Myocyte (in vitro differentiated cells): ENCODE results near the gene ZNF587. TPM values are rescaled to one million over a fixed set of nuclear protein-coding genes. Genes with fewer than 3 reads are reported as not detected.

ENCODE experiments used
- DNase-seq: peaks from one replicate; pipeline ENCODE4 v3.0.0-alpha.2; 2012; ENCODE audit warnings: low read depth
- total RNA-seq: library from RNA; depleted of rRNA; stranded (reverse); fragments of >200 nt; gene quantifications from 2 replicates; pipeline ENCODE4 v1.2.3, GENCODE V29; 2014

Gene ZNF587
- total RNA-seq, 1 donor from 2014 or later = 13.5 TPM

- no peak for DNase-seq
Measured at GRCh38 chr19:57886046-57886445, 36.4 kb downstream of the ZNF587 start.

GRCh38 chr19:57887195-57887941, 37.7 kb downstream of the ZNF587 start:
- DNase-seq = no peak

GRCh38 chr19:57888107-57888559, 38.5 kb downstream of the ZNF587 start:
- no peak for DNase-seq

GRCh38 chr19:57888560-57889231, 39.0 kb downstream of the ZNF587 start, which contains the start of gene ZNF814:
Gene ZNF814, minus strand, starts transcription at chr19:57889037. Its CDS starts 235 bp downstream, at chr19:57888802.
- DNase-seq = peak; percentile 80

- peak; percentile 84 for DNase-seq
Measured at GRCh38 chr19:57890706-57891105, 41.0 kb downstream of the ZNF587 start.

GRCh38 chr19:57900311-57900710, 50.7 kb downstream of the ZNF587 start:
- DNase-seq = no peak

- no peak for DNase-seq
Measured at GRCh38 chr19:57903618-57904184, 54.0 kb downstream of the ZNF587 start.

- no peak for DNase-seq
Measured at GRCh38 chr19:57905258-57905657, 55.6 kb downstream of the ZNF587 start.

- DNase-seq = no peak
Measured at GRCh38 chr19:57907394-57907793, 57.7 kb downstream of the ZNF587 start.

- no peak for DNase-seq
Measured at GRCh38 chr19:57914531-57914930, 64.9 kb downstream of the ZNF587 start.

Other genes starting within 250 kb of the ZNF587 start
- 6.1 and 9.0 TPM in 2 replicates for gene ZNF530, start 250.0 kb upstream of the ZNF587 start, total RNA-seq
- 27.0 and 28.0 TPM in 2 replicates for gene ZNF134, start 235.6 kb upstream of the ZNF587 start, total RNA-seq
- 14.7 and 17.2 TPM in 2 replicates for gene ZNF211, start 216.7 kb upstream of the ZNF587 start, total RNA-seq
- gene ZSCAN4, start 180.9 kb upstream of the ZNF587 start, total RNA-seq = 0.16 and 0.67 TPM in 2 replicates
- gene ZNF551, start 167.9 kb upstream of the ZNF587 start, total RNA-seq = 4.4 and 5.7 TPM in 2 replicates
- gene ZNF154, start 140.7 kb upstream of the ZNF587 start, total RNA-seq = 1.4 and 2.0 TPM in 2 replicates
- 4.3 and 7.0 TPM in 2 replicates for gene ZNF671, start 122.2 kb upstream of the ZNF587 start, total RNA-seq
- gene ZNF776, start 103.0 kb upstream of the ZNF587 start, total RNA-seq = 15.0 and 15.4 TPM in 2 replicates
- 18.8 and 20.5 TPM in 2 replicates for gene ZNF586, start 80.2 kb upstream of the ZNF587 start, total RNA-seq
- gene ZNF552, start 34.9 kb upstream of the ZNF587 start, total RNA-seq = 2.0 and 2.5 TPM in 2 replicates
- gene ZNF587B, start 19.6 kb upstream of the ZNF587 start, total RNA-seq = 4.8 and 5.7 TPM in 2 replicates
- gene ZNF814, start 39.2 kb downstream of the ZNF587 start, total RNA-seq = 3.1 and 7.2 TPM in 2 replicates
- 8.1 and 10.9 TPM in 2 replicates for gene ZNF417, start 66.7 kb downstream of the ZNF587 start, total RNA-seq
- gene ZNF418, start 85.5 kb downstream of the ZNF587 start, total RNA-seq = 3.1 and 4.7 TPM in 2 replicates
- 3.1 and 3.9 TPM in 2 replicates for gene ZNF256, start 97.8 kb downstream of the ZNF587 start, total RNA-seq
- gene C19orf18, start 124.7 kb downstream of the ZNF587 start, total RNA-seq = 0.21 and 0.52 TPM in 2 replicates
- 16.6 and 22.1 TPM in 2 replicates for gene ZNF606, start 153.0 kb downstream of the ZNF587 start, total RNA-seq
- gene ZSCAN1, start 184.2 kb downstream of the ZNF587 start, total RNA-seq = not detected in 2 replicates
- 0.51 and 0.62 TPM in 2 replicates for gene ZNF135, start 209.4 kb downstream of the ZNF587 start, total RNA-seq
- gene ZSCAN18, start 248.4 kb downstream of the ZNF587 start, total RNA-seq = 85.6 and 96.7 TPM in 2 replicates